Tibial nerve (tissue), 4 donors: Measurements from ENCODE around the gene LIN28B. TPM values are rescaled to one million over a fixed set of nuclear protein-coding genes. Genes with fewer than 3 reads are reported as not detected.

Source experiments
- DNase-seq, 2 donors: peaks; one replicate each; pipeline ENCODE4 v3.0.0-alpha.2; 2019; ENCODE audit warnings: low spot score in 2 of 2
- H3K27ac ChIP-seq, 4 donors: fragments of 200-600 bp; sonication (generic) in 3 of 4; one replicate each; pipeline ENCODE4 v1.5.1; 2017 to 2019; ENCODE audit warnings: mild to moderate bottlenecking in 1 of 4
- H3K27me3 ChIP-seq, 2 donors: fragments of 200-600 bp; sonication (generic) in 1 of 2; one replicate each; pipeline versions ENCODE4 v1.5.1 to v1.6.0; 2017 to 2019
- H3K36me3 ChIP-seq, 3 donors: fragments of 200-600 bp; sonication (generic); one replicate each; pipeline ENCODE4 v1.5.1; 2018 to 2019
- H3K4me1 ChIP-seq, 4 donors: fragments of 200-600 bp; sonication (generic) in 3 of 4; one replicate each; pipeline ENCODE4 v1.5.1; 2017 to 2019
- H3K4me3 ChIP-seq, 4 donors: fragments of 200-600 bp; sonication (generic) in 3 of 4; one replicate each; pipeline ENCODE4 v1.5.1; 2017 to 2019; ENCODE audit warnings: mild to moderate bottlenecking in 1 of 4, moderate library complexity in 1 of 4
- H3K9me3 ChIP-seq, 4 donors: fragments of 200-600 bp; sonication (generic) in 3 of 4; one replicate each; pipeline ENCODE4 v1.5.1; 2017 to 2019
- EP300 ChIP-seq, 2 donors: sonication (generic); formaldehyde crosslinking; IDR thresholded peaks; one replicate each; pipeline ENCODE4 v1.6.1; 2017; ENCODE audit warnings: antibody characterized with exemption in 2 of 2, mild to moderate bottlenecking in 1 of 2
- POLR2A ChIP-seq, 2 donors: fragments of 450-650 bp; IDR thresholded peaks; one replicate each; pipeline ENCODE4 v1.6.1; 2017; ENCODE audit warnings: antibody characterized with exemption in 2 of 2, mild to moderate bottlenecking in 2 of 2, moderate library complexity in 2 of 2
- WGBS, 2 donors: methylation state at CpG; one replicate each; pipeline ENCODE4 v1.1.5; 2018; 5-methylcytosine and 5-hydroxymethylcytosine counted together
- total RNA-seq, 4 donors: library from RNA; depleted of rRNA; stranded (reverse); fragments of >200 nt; gene quantifications; one replicate each; pipeline ENCODE4 v1.1.0, GENCODE V29; 2016
- TF ChIP-seq, protein P1 (sequence below), 5 experiments: fragments of 200-600 bp in 3 of 5; fragments of 450-650 bp in 2 of 5; sonication (generic) in 3 of 5; IDR thresholded peaks; one replicate each; pipeline ENCODE4 v1.5.1; 2016 to 2019; ENCODE audit warnings: antibody characterized with exemption in 5 of 5, mild to moderate bottlenecking in 3 of 5, moderate library complexity in 2 of 5

Gene LIN28B
- total RNA-seq, 4 donors from 2014 or later: not detected

DNA sequence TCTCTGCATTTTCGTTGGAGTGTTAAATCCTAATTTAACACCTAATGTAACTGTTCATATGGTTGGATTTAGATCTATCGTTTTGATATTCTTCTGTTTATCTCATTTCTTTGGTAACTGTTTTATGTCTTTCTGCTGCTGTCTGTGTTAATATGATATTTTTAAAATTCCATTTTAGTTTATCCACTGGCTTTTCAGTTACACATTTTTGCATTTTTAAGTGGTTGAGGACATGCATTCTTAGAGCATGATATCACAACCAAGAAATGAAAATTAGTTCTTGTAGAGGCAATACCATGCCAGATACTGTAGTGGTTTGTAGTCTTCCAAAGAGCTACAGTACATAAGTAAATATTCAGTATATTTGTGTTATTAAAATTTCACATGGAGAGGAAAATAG lies 58.6 kb downstream of the LIN28B start:
- TF ChIP-seq EP300 (IDR thresholded peaks at IDR 0.05): no peak
- TF ChIP-seq, protein P1, sequence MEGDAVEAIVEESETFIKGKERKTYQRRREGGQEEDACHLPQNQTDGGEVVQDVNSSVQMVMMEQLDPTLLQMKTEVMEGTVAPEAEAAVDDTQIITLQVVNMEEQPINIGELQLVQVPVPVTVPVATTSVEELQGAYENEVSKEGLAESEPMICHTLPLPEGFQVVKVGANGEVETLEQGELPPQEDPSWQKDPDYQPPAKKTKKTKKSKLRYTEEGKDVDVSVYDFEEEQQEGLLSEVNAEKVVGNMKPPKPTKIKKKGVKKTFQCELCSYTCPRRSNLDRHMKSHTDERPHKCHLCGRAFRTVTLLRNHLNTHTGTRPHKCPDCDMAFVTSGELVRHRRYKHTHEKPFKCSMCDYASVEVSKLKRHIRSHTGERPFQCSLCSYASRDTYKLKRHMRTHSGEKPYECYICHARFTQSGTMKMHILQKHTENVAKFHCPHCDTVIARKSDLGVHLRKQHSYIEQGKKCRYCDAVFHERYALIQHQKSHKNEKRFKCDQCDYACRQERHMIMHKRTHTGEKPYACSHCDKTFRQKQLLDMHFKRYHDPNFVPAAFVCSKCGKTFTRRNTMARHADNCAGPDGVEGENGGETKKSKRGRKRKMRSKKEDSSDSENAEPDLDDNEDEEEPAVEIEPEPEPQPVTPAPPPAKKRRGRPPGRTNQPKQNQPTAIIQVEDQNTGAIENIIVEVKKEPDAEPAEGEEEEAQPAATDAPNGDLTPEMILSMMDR (IDR thresholded peaks at IDR 0.05): no peak
- TF ChIP-seq POLR2A (IDR thresholded peaks at IDR 0.05): no peak
- Histone ChIP-seq H3K9me3 (no peaks in the 10 kb centered on the region), H3K4me1 (peaks cover 0 to 7% (median 0%) of the 10 kb centered on the region in 4 donors), H3K27me3 (no peaks in the 10 kb centered on the region), H3K36me3 (no peaks in the 10 kb centered on the region), H3K4me3 (no peak overlapping the region), H3K27ac (no peak overlapping the region)
- WGBS, 2 donors: 30 to 31% methylated on average over 2 of the region's 2 CpGs
- DNase-seq: no peak

DNA sequence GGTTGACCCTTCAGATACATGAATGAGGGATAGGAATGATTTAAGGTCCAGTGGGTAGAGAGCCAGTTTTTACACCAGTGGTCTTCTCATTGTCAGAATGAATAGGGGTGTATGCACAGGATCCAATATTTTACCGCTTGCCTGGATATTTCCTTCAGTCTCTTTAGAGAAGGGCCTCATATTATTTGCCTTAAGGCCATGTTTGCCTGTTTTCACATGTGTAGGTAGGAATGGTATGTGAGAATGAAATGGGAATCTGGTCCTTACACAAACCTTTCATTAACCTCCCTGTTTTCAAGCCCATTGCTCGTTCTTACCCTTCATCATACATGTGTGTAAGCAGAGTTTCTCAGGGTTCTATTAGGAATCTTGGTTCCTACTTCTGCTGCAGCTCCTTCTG lies 62.4 kb downstream of the LIN28B start:
- Histone ChIP-seq H3K36me3 (no peaks in the 10 kb centered on the region), H3K27me3 (no peaks in the 10 kb centered on the region), H3K4me3 (no peak overlapping the region), H3K9me3 (no peaks in the 10 kb centered on the region), H3K27ac (no peak overlapping the region), H3K4me1 (peaks cover 0 to 7% (median 0%) of the 10 kb centered on the region in 4 donors)
- TF ChIP-seq EP300 (IDR thresholded peaks at IDR 0.05) (no peak), POLR2A (IDR thresholded peaks at IDR 0.05) (no peak)
- TF ChIP-seq, protein P1 (IDR thresholded peaks at IDR 0.05): no peak
- no peak for DNase-seq
- 83 to 91% methylated on average over 2 of the region's 2 CpGs for WGBS, 2 donors

DNA sequence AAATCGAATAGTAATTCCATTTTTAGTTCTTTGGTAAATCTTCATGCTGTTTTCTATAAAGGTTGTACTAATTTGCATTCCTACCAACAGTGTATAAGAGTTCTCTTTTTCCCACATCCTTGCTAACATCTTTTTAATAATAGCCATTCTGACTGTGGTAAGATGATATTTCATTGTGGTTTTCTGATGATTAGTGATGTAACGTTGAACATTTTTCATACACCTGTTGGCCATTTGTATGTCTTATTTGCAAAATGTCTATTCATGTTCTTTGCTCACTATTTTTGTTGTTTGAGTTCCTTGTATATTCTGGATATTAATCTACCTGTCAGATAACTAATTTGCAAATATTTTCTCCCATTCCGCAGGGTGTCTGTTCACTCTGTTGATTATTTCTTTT lies 64.5 kb downstream of the LIN28B start:
- no peaks in the 10 kb centered on the region for H3K4me1 ChIP-seq
- H3K9me3 ChIP-seq: no peaks in the 10 kb centered on the region
- TF ChIP-seq, protein P1 (IDR thresholded peaks at IDR 0.05): no peak
- no peak for TF ChIP-seq POLR2A (IDR thresholded peaks at IDR 0.05)
- TF ChIP-seq EP300 (IDR thresholded peaks at IDR 0.05): no peak
- WGBS, 2 donors: 90 to 94% methylated on average over 3 of the region's 3 CpGs
- no peaks in the 10 kb centered on the region for H3K27me3 ChIP-seq
- DNase-seq: no peak
- no peak overlapping the region for H3K4me3 ChIP-seq
- no peak overlapping the region for H3K27ac ChIP-seq
- H3K36me3 ChIP-seq: no peaks in the 10 kb centered on the region

DNA sequence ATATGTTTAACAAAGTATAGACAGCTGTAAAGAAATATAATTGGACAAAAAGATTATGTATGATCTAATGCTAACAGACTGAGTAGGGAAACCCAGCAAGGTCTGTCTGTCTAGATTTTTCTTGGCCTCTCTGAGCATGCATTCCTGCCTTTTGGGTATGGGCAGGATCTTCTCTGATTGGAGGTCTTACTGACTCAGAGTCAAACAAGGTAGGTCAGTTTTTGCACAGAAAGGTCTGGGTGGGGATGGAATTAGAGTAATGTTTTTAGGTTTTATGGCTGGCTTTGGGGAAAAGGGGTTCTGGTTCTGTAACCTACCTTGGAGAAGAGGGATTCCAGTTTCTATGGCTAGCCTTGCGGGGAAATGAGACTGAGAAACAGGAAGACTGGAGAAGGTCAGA lies 65.5 kb downstream of the LIN28B start:
- Histone ChIP-seq H3K4me1 (no peaks in the 10 kb centered on the region), H3K9me3 (no peaks in the 10 kb centered on the region), H3K36me3 (no peaks in the 10 kb centered on the region), H3K27ac (no peak overlapping the region), H3K4me3 (no peak overlapping the region), H3K27me3 (no peaks in the 10 kb centered on the region)
- no peak for DNase-seq
- WGBS, 2 donors: 95 to 97% methylated on average over 1 of the region's 1 CpG
- TF ChIP-seq, protein P1 (IDR thresholded peaks at IDR 0.05): no peak
- TF ChIP-seq POLR2A (IDR thresholded peaks at IDR 0.05) (no peak), EP300 (IDR thresholded peaks at IDR 0.05) (no peak)

GRCh38 chr6:105024803-105025202 lies 67.9 kb downstream of the LIN28B start:
- TF ChIP-seq, protein P1 (IDR thresholded peaks at IDR 0.05): no peak
- no peak for TF ChIP-seq EP300 (IDR thresholded peaks at IDR 0.05)
- H3K27me3 ChIP-seq: no peaks in the 10 kb centered on the region
- no peaks in the 10 kb centered on the region for H3K9me3 ChIP-seq
- no peak overlapping the region for H3K4me3 ChIP-seq
- H3K27ac ChIP-seq: no peak overlapping the region
- DNase-seq: no peak
- 32 to 41% methylated on average over 3 of the region's 3 CpGs for WGBS, 2 donors
- no peaks in the 10 kb centered on the region for H3K4me1 ChIP-seq
- H3K36me3 ChIP-seq: no peaks in the 10 kb centered on the region
